A172 (cell line): Measurements from ENCODE around the gene MIEF1. TPM values are rescaled to one million over a fixed set of nuclear protein-coding genes. Genes with fewer than 3 reads are reported as not detected.

Experiments
- DNase-seq: peaks from one replicate; pipeline ENCODE4 v3.0.0-alpha.2; 2015; ENCODE audit warnings: low spot score
- total RNA-seq: library from RNA; depleted of rRNA; stranded (reverse); fragments of >200 nt; shearing (Covaris generic); gene quantifications from 2 replicates; pipeline ENCODE4 v1.2.3, GENCODE V29; 2014

Gene MIEF1
- total RNA-seq, 1 experiment from 2014 or later = 15.8 TPM

DNA sequence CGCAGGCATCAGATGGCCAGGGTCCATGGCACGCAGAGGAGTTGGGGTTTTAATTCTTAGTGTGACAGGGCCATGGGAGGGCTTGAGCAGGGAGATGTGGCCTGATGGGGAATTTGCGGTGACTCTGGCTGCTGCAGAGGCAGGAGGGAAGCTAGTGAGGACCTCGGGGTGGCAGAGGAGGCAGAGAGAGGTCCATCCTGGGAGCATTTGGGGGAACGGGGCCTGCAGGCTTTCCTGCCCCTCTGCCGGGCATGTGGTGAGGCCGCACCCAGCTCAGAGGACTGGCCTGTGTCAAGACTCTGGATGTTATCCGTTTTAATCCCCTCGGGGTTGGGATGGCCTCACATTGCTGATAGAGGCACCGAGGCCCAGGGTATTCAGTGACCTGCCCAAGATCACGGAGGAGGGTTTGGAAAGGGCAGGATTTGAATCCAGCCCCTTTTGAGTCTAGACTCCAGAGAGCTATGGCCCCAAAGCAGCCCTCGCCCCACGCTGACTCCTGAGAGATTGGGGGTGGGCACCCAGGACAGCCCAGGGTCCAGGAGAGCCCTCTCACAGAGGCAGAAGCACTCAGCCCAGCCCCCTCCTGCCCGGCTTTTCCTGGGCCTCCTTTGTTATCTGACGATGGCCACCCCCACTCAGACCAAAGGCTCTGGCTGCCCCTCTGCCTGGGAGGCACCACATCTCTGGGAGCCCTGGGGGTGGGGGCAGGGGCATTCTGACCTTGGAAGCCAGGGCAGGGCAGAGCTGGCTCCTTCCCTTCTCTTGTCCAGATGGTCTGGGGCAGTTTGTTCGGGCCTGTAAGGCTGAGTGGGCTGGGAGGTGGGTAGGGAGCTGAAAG lies 31.4 kb upstream of the MIEF1 start:
- DNase-seq = no peak

DNA sequence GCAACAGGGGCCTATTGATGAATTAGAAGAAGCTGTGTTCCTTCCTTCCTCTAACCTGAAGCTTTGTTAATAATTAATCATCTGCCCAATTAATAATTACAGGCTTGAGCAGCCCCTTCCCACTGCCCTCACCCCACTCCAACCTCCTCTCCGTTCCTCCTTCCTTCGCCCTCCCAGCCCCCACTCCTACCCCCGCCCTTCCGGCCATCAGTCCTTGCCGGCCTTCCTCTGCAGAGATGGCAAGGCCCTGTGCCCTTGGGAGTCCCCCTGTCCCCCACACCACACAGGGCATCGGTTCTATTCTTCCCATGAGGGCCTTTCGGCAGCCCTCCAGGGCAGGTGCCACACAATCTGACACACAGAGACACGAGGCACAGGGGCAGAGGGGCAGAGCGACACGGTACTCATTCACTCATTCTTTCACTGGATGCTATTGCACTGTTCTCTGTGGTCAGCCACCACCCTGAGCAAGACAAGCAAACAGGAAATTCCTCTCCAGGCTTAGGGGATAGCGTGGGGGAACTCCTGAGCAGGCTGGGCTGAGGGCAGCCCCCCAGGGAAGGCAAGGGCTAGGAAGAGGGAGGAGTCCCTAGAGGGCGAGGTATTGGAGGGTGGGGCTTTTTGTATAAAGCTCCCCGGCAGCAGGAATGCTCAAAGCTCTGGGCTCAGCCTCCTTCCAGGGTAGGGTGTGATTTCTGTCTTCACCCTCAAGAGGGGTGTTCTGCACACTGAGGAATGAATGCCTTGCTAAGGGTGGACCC lies 30.5 kb upstream of the MIEF1 start:
- peak; percentile 42 for DNase-seq

GRCh38 chr22:39472570-39473556 lies 29.2 kb upstream of the MIEF1 start:
- no peak for DNase-seq

GRCh38 chr22:39473851-39474250 lies 28.2 kb upstream of the MIEF1 start:
- no peak for DNase-seq

- DNase-seq = no peak
Observed at GRCh38 chr22:39474351-39475111, 27.6 kb upstream of the MIEF1 start.

DNA sequence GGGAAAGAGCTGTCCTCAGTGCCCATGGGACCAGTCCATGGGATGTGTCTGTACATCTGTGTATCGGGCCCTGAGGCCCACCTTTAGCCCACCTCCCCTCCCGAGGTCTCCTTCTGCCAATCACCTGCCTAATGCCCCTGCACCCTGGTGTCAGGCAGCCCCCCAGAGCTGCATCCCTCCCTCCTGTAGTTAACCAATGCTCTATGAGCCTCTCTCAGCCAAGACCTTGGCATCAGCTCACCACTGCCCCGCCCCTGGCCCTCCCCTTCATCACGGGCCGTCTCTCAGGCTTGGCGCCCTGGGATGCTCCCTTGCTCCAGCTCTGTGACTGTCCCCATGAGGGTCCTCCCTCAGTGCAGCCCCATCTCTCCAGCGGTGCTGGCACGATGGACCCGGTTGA lies 26.8 kb upstream of the MIEF1 start:
- DNase-seq = no peak

DNA sequence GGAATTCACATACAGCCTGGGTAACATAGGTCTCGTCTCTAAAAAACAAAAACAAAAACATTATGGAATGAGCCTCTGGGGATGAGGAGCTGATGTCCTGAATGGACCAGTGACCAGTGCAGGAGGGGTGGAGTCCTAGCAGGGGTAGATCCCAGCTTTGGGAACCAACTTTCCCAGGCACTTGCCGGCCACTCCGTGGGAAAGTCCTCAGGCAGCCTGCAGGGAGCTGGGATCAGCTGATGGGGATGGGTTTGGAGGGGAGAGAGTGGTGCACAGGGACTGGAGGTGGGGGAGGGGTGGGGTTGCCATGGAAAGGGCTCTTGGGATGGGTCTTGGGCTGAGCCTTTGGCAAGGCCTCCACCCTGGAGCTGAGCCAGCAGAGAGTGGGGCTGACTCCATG lies 26.2 kb upstream of the MIEF1 start:
- no peak for DNase-seq

DNA sequence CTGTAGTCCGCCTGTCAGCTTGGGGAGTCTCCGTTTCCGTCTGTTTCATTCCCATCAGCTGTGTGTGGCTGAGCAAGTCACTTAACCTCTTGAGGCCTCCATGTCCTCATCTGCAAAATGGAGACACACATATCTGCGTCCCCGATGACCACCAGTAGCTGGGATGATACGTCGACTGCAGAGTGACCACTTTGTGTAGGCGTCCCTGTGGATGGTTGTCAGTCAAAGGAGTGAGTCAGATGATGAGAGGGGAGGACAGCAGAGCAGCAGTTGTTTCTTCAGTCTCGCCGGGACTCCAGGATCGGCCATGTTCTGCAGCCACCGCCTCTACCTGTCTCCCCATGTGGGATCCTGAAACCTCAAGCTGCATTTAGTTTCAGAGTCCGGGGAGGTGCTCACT lies 25.4 kb upstream of the MIEF1 start:
- no peak for DNase-seq

GRCh38 chr22:39477542-39477941 lies 24.5 kb upstream of the MIEF1 start:
- no peak for DNase-seq

DNA sequence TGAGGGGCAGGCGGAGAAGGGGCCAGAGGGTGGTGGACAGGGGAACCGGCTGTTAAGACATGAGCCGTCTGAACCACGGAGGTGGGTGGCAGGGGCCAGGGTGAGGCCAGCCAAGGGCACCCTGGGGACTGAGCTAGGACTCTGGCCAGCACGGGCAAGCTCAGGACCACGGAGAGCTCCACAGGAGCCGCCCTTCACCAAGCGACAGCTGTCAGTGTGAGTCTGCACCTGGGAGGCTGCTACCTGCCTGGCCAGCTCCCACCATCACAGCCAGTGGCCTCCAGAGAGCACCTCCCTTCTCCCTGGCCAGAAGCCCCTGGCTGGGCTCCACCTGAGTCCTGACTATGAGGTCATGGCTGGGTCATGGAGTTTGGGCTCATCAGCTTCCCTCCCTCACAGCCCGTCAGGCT lies 23.6 kb upstream of the MIEF1 start:
- no peak for DNase-seq

- no peak for DNase-seq
Observed at GRCh38 chr22:39479254-39479653, 22.8 kb upstream of the MIEF1 start.

DNA sequence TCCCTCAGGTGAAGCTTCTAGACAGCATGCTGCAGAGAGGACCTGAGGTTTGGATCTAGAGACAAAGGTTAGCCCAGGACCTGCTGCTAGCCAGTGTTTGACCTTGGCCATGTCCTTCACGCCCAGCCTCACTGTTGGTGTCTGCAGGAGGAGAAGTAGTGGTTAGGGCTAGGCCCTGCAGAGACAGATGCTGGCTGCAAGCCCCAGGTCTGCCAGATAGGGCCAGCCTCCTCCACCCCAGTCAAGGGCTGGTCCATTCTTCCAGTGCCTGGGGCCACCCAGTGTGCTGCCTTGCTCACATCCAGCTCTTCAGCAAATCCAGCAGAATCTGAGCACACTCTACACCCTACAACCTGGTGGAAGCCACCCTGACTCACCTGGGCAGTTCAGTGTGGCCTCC lies 21.5 kb upstream of the MIEF1 start:
- no peak for DNase-seq

DNA sequence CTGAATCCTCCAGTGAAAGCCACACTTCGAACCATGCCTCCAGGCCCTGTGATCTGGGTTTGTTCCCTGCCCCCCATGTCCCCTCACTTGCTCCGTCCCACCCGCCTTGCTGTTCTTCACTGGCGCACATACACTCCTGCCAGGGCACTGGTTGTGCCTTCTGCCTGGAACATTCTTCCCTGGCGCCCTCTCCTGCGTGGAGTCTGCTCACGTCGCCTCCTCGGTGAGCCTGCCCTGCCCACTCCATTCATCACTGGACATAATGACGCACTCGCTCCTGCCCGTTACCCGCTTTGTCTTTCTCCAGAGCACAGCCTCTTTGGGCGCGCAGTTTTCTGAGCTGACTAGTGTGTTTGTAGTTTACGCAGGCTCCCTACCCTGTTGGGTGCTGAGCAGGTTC lies 21.0 kb upstream of the MIEF1 start:
- DNase-seq = no peak

GRCh38 chr22:39481595-39481994 lies 20.5 kb upstream of the MIEF1 start:
- DNase-seq = no peak

- peak; percentile 58 for DNase-seq
Observed at GRCh38 chr22:39482768-39483167, 19.3 kb upstream of the MIEF1 start.

DNA sequence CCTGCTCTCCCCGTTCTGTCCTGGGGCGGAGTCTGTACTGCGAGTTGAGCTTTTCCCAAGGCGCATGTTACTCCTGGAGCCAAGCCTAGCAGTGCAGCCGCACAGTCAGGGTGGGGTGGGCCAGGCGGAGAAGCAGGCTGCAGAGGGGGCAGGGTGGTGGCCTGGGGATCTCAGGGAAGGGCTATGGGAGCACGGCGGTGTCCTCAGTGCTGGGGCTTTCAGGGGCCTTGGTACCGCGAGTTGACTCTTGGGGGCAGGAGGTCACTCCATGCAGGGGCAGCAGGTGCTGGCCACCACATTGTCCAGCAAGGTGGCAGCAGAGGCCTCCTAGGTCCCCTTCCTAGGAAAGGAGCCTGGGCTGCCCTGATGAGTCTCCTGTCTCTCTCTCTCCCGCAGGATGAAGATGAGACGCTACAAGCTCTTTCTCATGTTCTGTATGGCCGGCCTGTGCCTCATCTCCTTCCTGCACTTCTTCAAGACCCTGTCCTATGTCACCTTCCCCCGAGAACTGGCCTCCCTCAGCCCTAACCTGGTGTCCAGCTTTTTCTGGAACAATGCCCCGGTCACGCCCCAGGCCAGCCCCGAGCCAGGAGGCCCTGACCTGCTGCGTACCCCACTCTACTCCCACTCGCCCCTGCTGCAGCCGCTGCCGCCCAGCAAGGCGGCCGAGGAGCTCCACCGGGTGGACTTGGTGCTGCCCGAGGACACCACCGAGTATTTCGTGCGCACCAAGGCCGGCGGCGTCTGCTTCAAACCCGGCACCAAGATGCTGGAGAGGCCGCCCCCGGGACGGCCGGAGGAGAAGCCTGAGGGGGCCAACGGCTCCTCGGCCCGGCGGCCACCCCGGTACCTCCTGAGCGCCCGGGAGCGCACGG lies 14.9 kb upstream of the MIEF1 start:
- DNase-seq = no peak

DNA sequence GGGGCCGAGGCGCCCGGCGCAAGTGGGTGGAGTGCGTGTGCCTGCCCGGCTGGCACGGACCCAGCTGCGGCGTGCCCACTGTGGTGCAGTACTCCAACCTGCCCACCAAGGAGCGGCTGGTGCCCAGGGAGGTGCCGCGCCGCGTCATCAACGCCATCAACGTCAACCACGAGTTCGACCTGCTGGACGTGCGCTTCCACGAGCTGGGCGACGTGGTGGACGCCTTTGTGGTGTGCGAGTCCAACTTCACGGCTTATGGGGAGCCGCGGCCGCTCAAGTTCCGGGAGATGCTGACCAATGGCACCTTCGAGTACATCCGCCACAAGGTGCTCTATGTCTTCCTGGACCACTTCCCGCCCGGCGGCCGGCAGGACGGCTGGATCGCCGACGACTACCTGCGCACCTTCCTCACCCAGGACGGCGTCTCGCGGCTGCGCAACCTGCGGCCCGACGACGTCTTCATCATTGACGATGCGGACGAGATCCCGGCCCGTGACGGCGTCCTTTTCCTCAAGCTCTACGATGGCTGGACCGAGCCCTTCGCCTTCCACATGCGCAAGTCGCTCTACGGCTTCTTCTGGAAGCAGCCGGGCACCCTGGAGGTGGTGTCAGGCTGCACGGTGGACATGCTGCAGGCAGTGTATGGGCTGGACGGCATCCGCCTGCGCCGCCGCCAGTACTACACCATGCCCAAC lies 14.1 kb upstream of the MIEF1 start:
- DNase-seq = no peak

DNA sequence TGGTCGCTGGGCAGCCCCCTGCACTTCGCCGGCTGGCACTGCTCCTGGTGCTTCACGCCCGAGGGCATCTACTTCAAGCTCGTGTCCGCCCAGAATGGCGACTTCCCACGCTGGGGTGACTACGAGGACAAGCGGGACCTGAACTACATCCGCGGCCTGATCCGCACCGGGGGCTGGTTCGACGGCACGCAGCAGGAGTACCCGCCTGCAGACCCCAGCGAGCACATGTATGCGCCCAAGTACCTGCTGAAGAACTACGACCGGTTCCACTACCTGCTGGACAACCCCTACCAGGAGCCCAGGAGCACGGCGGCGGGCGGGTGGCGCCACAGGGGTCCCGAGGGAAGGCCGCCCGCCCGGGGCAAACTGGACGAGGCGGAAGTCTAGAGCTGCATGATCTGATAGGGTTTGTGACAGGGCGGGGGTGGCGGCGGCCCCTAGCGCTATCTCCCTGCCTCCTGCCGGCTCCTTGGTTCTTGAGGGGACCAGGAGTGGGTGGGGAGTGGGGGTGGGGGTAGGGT lies 13.5 kb upstream of the MIEF1 start:
- no peak for DNase-seq
